HCT116 (cell line): ENCODE data around the gene OTOP1. TPM values are rescaled to one million over a fixed set of nuclear protein-coding genes. Genes with fewer than 3 reads are reported as not detected.

Experiments
- ATAC-seq: fragments of 200-7000 bp; cut with Tn5 transposase; 2 replicates; pipeline ENCODE4 v1.9.1; 2020; ENCODE audit warnings: mild to moderate bottlenecking, moderate library complexity
- BruUV-seq: library from RNA; stranded (reverse); fragments of 400-500 nt; replicated peaks from 2 replicates; lab custom pipeline; 2021; lab: Mats Ljungman, UMichigan
- CTCF ChIA-PET: fragments of 300-600 bp; sonication (Branson Sonifier 250); formaldehyde crosslinking; loops from one replicate; lab custom pipeline; 2021; ENCODE audit warnings: antibody characterized with exemption; lab: Charles Lee
- POLR2A ChIA-PET: fragments of 300-600, 350-600 bp; sonication (Branson Sonifier 250); formaldehyde crosslinking; loops from one replicate; lab custom pipeline; 2021; ENCODE audit warnings: antibody characterized with exemption; lab: Charles Lee
- RAD21 ChIA-PET, 2 experiments: fragments of 300-600 bp; sonication (Branson Sonifier 250); formaldehyde crosslinking; loops; one replicate each; lab custom pipeline; 2023; ENCODE audit warnings: low total read pairs in 2 of 2; ENCODE audit not compliant: uncharacterized antibody in 2 of 2, unreplicated experiment in 2 of 2, low non-redundant PET in 1 of 2; lab: Charles Lee
- DNase-seq: peaks from one replicate; pipeline ENCODE4 v3.0.0-alpha.2; 2010; ENCODE audit warnings: low read depth, low spot score
- H2AFZ ChIP-seq: fragments of 200-600 bp; shearing (Covaris generic), sonication (generic); 2 replicates; pipeline ENCODE4 v1.6.1; 2017; ENCODE audit warnings: low read depth, mixed run types, mixed read lengths, antibody characterized with exemption, low read length; ENCODE audit not compliant: poor library complexity, severe bottlenecking
- H3K27ac ChIP-seq: 2 replicates; pipeline ENCODE4 v1.5.1; 2012; ENCODE audit warnings: low read depth, low read length
- H3K27me3 ChIP-seq: fragments of 200-600 bp; sonication (generic); 2 replicates; pipeline ENCODE4 v1.6.1; 2016; ENCODE audit warnings: mixed run types, low read length, mixed read lengths; ENCODE audit not compliant: insufficient read depth
- H3K36me3 ChIP-seq, 2 experiments: fragments of 200-500 bp in 1 of 2; fragments of 200-600 bp in 1 of 2; sonication (Bioruptor generic) in 1 of 2; sonication (generic) in 1 of 2; 2 replicates each; pipeline versions ENCODE4 v1.5.1 to v1.6.1; 2014 to 2016; ENCODE audit warnings: low read length in 2 of 2, inconsistent platforms in 1 of 2, mixed read lengths in 1 of 2, mixed run types in 1 of 2; ENCODE audit not compliant: insufficient read depth in 2 of 2, control insufficient read depth in 1 of 2
- H3K4me1 ChIP-seq, 2 experiments: fragments of 200-600 bp in 1 of 2; sonication (generic) in 1 of 2; 2 replicates each; pipeline versions ENCODE4 v1.5.1 to v1.6.1; 2012 to 2017; ENCODE audit warnings: low read length in 2 of 2, inconsistent platforms in 1 of 2, mild to moderate bottlenecking in 1 of 2, mixed read lengths in 1 of 2, mixed run types in 1 of 2, moderate library complexity in 1 of 2; ENCODE audit not compliant: insufficient read depth in 2 of 2, control insufficient read depth in 1 of 2
- H3K4me2 ChIP-seq: fragments of 200-600 bp; sonication (generic); 2 replicates; pipeline ENCODE4 v1.6.1; 2017; ENCODE audit warnings: mixed run types, low read length, mixed read lengths
- H3K4me3 ChIP-seq, 2 experiments: fragments of 200-600 bp in 1 of 2; sonication (generic) in 1 of 2; replicated peaks in 1 of 2; 2 replicates each; pipeline ENCODE4 v1.5.1; 2011 to 2016; ENCODE audit warnings: low read length in 2 of 2, control low read depth in 1 of 2, low read depth in 1 of 2, mild to moderate bottlenecking in 1 of 2, mixed read lengths in 1 of 2, mixed run types in 1 of 2
- H3K79me2 ChIP-seq: fragments of 200-600 bp; sonication (generic); 2 replicates; pipeline ENCODE4 v1.6.1; 2017; ENCODE audit warnings: mild to moderate bottlenecking, mixed run types, low read length, moderate library complexity, mixed read lengths; ENCODE audit not compliant: insufficient read depth
- H3K9ac ChIP-seq: fragments of 200-600 bp; sonication (generic); 2 replicates; pipeline ENCODE4 v1.6.1; 2016; ENCODE audit warnings: low read length, mixed read lengths
- H3K9me2 ChIP-seq: fragments of 200-600 bp; sonication (generic), shearing (Covaris generic); 2 replicates; pipeline ENCODE4 v1.6.1; 2017; ENCODE audit warnings: mixed run types, mild to moderate bottlenecking, moderate library complexity; ENCODE audit not compliant: insufficient read depth
- H3K9me3 ChIP-seq, 2 experiments: fragments of 200-500 bp in 1 of 2; fragments of 200-600 bp in 1 of 2; sonication (Bioruptor generic) in 1 of 2; sonication (generic) in 1 of 2; 2 replicates each; pipeline ENCODE4 v1.6.1; 2014 to 2017; ENCODE audit warnings: low read length in 2 of 2, mixed read lengths in 2 of 2, inconsistent platforms in 1 of 2, low read depth in 1 of 2, mild to moderate bottlenecking in 1 of 2, mixed run types in 1 of 2, moderate library complexity in 1 of 2; ENCODE audit not compliant: control insufficient read depth in 1 of 2, insufficient read depth in 1 of 2
- H4K20me1 ChIP-seq: fragments of 200-600 bp; sonication (generic), shearing (Covaris generic); 2 replicates; pipeline ENCODE4 v1.6.1; 2017; ENCODE audit warnings: mixed run types, mild to moderate bottlenecking, moderate library complexity; ENCODE audit not compliant: insufficient read depth
- CEBPB ChIP-seq: IDR thresholded peaks from 2 replicates; pipeline ENCODE4 v1.6.1; 2012; ENCODE audit warnings: low read depth
- ELF1 ChIP-seq: IDR thresholded peaks from 2 replicates; pipeline ENCODE4 v1.6.1; 2012; ENCODE audit warnings: low read depth, borderline replicate concordance
- EZH2phosphoT487 ChIP-seq: fragments of 200-600 bp; IDR thresholded peaks from 2 replicates; pipeline ENCODE4 v1.6.1; 2018; ENCODE audit warnings: antibody characterized with exemption, borderline replicate concordance
- FOSL1 ChIP-seq: IDR thresholded peaks from 2 replicates; pipeline ENCODE4 v1.6.1; 2012; ENCODE audit warnings: low read depth
- JUND ChIP-seq: IDR thresholded peaks from 2 replicates; pipeline ENCODE4 v1.6.1; 2012
- POLR2A ChIP-seq: IDR thresholded peaks from 2 replicates; pipeline ENCODE4 v1.7.0; 2011; ENCODE audit warnings: borderline replicate concordance; ENCODE audit not compliant: insufficient read depth, insufficient read length; ENCODE audit errors: extremely low read depth
- RAD21 ChIP-seq: IDR thresholded peaks from 2 replicates; pipeline ENCODE4 v1.6.1; 2012; ENCODE audit warnings: low read depth, mild to moderate bottlenecking
- REST ChIP-seq: IDR thresholded peaks from 2 replicates; pipeline ENCODE4 v1.6.1; 2012; ENCODE audit warnings: low read depth
- SIN3A ChIP-seq: IDR thresholded peaks from 2 replicates; pipeline ENCODE4 v1.6.1; 2012; ENCODE audit warnings: low read depth
- SP1 ChIP-seq: IDR thresholded peaks from 2 replicates; pipeline ENCODE4 v1.6.1; 2012; ENCODE audit warnings: low read depth
- SRF ChIP-seq: IDR thresholded peaks from 2 replicates; pipeline ENCODE4 v1.6.1; 2012; ENCODE audit warnings: low read depth
- TCF7L2 ChIP-seq: IDR thresholded peaks from 2 replicates; pipeline ENCODE4 v1.7.0; 2011; ENCODE audit warnings: borderline replicate concordance, inconsistent platforms; ENCODE audit not compliant: insufficient read depth, insufficient read length; ENCODE audit errors: extremely low read depth
- YY1 ChIP-seq: IDR thresholded peaks from 2 replicates; pipeline ENCODE4 v1.6.1; 2011; ENCODE audit warnings: low read length, low read depth, moderate library complexity, mild to moderate bottlenecking; ENCODE audit not compliant: insufficient replicate concordance; ENCODE audit errors: extremely low read depth
- ZBTB33 ChIP-seq: IDR thresholded peaks from 2 replicates; pipeline ENCODE4 v1.6.1; 2011; ENCODE audit warnings: mild to moderate bottlenecking, low read length, moderate library complexity; ENCODE audit not compliant: insufficient replicate concordance; ENCODE audit errors: extremely low read depth
- ZFX ChIP-seq: fragments of 450-650 bp; IDR thresholded peaks from 2 replicates; pipeline ENCODE4 v1.6.1; 2017
- ZNF274 ChIP-seq: fragments of 200-500 bp; sonication (Bioruptor generic); IDR thresholded peaks from 2 replicates; pipeline ENCODE4 v1.6.1; 2014; ENCODE audit warnings: mild to moderate bottlenecking, low read depth, low read length, inconsistent platforms
- intact Hi-C: fragments of 100-400 bp; cut with micrococcal nuclease; formaldehyde crosslinking; loops from 2 replicates; pipeline ENCODE4 v1.10.0; 2022
- total RNA-seq: library from RNA; stranded (reverse); gene quantifications from one replicate; pipeline ENCODE4 v1.2.1, GENCODE V29; 2021; ENCODE audit not compliant: unreplicated experiment
- TF ChIP-seq, protein P1 (sequence below): IDR thresholded peaks from 2 replicates; pipeline ENCODE4 v1.6.1; 2012
- TF ChIP-seq, protein P2 (sequence below), 3 experiments: fragments of 200-600 bp in 1 of 3; sonication (generic) in 1 of 3; IDR thresholded peaks in 2 of 3; conservative IDR thresholded peaks in 1 of 3; 2 replicates each; pipeline ENCODE4 v1.5.1; 2012 to 2017; ENCODE audit warnings: low read depth in 2 of 3, low read length in 2 of 3, antibody characterized with exemption in 1 of 3, borderline replicate concordance in 1 of 3, control low read depth in 1 of 3, mild to moderate bottlenecking in 1 of 3, mixed read lengths in 1 of 3, mixed run types in 1 of 3, moderate library complexity in 1 of 3; ENCODE audit not compliant: insufficient read depth in 1 of 3

Gene OTOP1
- total RNA-seq, 1 experiment from 2014 or later, result not detected

DNA sequence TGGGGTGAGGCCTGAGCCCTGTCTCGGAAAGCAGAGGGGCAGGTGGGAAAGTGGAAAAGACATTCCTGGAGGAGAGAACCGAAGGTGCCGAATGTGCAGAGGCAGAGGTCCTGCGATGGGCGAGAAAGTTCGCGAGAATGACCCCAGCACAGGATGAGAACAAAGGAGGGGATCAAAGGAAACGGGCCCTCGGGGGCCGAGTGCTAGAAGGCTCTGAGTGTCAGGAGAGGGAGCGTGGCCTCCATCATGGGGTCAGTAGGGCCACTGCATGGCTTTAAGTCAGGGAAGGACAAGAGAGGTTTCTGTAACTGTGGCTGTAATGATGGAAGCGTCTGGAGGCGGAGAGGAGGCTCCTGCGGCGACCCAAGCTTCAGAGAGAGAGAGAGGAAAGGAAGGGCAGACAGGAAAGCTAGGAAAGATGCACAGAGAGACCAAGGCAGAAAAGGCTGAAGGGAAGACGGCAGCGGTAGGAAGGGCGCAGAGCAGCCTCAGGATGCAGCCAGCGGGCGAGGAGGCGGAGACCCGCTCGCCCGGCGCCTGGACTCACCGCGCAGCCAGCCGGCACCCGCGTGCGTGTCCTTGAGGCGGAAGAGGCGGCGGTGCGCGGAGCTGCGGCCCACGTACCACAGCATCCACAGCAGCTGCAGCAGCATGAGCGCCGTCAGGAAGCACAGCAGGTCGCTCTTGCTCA, 669 bp downstream of the OTOP1 start:
- ChIA-PET CTCF (no interaction called here), RAD21 (no interaction called here), POLR2A (no interaction called here)
- H3K4me1 ChIP-seq, result no peaks in the 10 kb centered on the region
- no peak overlapping the region for H3K4me2 ChIP-seq
- no peaks in the 10 kb centered on the region for H3K36me3 ChIP-seq
- no TSS peak for BruUV-seq
- ATAC-seq (no peak), DNase-seq (no peak)
- no peaks in the 10 kb centered on the region for H3K9me3 ChIP-seq
- no peaks in the 10 kb centered on the region for H3K9me2 ChIP-seq
- intact Hi-C loops, result no loop called here
- H4K20me1 ChIP-seq, result no peaks in the 10 kb centered on the region
- no peak overlapping the region for H3K27ac ChIP-seq
- H2AFZ ChIP-seq, result no peak overlapping the region
- H3K9ac ChIP-seq, result no peak overlapping the region
- H3K4me3 ChIP-seq, result no peak overlapping the region
- TF ChIP-seq FOSL1 (no peak), JUND (no peak), CEBPB (no peak), ELF1 (no peak), SP1 (no peak), RAD21 (no peak), POLR2A (no peak), ZBTB33 (no peak), ZNF274 (no peak), TCF7L2 (no peak), YY1 (no peak), EZH2phosphoT487 (no peak), SIN3A (no peak), ZFX (no peak), REST (no peak), SRF (no peak)
- TF ChIP-seq, protein P1, sequence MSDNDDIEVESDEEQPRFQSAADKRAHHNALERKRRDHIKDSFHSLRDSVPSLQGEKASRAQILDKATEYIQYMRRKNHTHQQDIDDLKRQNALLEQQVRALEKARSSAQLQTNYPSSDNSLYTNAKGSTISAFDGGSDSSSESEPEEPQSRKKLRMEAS, result no peak
- TF ChIP-seq, protein P2, sequence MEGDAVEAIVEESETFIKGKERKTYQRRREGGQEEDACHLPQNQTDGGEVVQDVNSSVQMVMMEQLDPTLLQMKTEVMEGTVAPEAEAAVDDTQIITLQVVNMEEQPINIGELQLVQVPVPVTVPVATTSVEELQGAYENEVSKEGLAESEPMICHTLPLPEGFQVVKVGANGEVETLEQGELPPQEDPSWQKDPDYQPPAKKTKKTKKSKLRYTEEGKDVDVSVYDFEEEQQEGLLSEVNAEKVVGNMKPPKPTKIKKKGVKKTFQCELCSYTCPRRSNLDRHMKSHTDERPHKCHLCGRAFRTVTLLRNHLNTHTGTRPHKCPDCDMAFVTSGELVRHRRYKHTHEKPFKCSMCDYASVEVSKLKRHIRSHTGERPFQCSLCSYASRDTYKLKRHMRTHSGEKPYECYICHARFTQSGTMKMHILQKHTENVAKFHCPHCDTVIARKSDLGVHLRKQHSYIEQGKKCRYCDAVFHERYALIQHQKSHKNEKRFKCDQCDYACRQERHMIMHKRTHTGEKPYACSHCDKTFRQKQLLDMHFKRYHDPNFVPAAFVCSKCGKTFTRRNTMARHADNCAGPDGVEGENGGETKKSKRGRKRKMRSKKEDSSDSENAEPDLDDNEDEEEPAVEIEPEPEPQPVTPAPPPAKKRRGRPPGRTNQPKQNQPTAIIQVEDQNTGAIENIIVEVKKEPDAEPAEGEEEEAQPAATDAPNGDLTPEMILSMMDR (IDR thresholded peaks at IDR 0.05 in 2 of 3, conservative IDR thresholded peaks at IDR 0.05 in 1 of 3; ENCODE audit: borderline replicate concordance in 1 of 3, insufficient read depth in 1 of 3, low read depth in 2 of 3, low read length in 2 of 3), result no peak
- TF ChIP-seq, all 23 proteins: peak for 0
- Histone ChIP-seq H3K27me3 (peaks cover 4% of the 10 kb centered on the region; the same call in 1 of the 2 replicates), H3K79me2 (no peaks in the 10 kb centered on the region)
